Brain microvascular endothelial cell (primary cell): ENCODE data around the gene GALNT5.

Experiments used
- DNase-seq: peaks from one replicate; pipeline ENCODE4 v3.0.0-alpha.2; 2020
- H3K27ac ChIP-seq: fragments of 250-450 bp; sonication (Bioruptor Pico); 2 replicates; pipeline ENCODE4 v1.5.1; 2020; ENCODE audit warnings: mild to moderate bottlenecking, moderate library complexity
- H3K27me3 ChIP-seq: fragments of 250-450 bp; sonication (Bioruptor Pico); replicated peaks from 2 replicates; pipeline ENCODE4 v1.5.1; 2020; ENCODE audit warnings: mild to moderate bottlenecking
- H3K36me3 ChIP-seq: fragments of 250-450 bp; sonication (Bioruptor Pico); replicated peaks from 2 replicates; pipeline ENCODE4 v1.5.1; 2020; ENCODE audit warnings: mild to moderate bottlenecking
- H3K4me3 ChIP-seq: 2 replicates; pipeline ENCODE4 v1.5.1; 2011; ENCODE audit warnings: low read depth, mild to moderate bottlenecking, control low read depth, low read length, moderate library complexity
- in situ Hi-C: cut with HindIII; loops from 2 replicates; pipeline ENCODE4 v1.10.0; 2017; ENCODE audit warnings: low sequenced_read_pairs, low pct_ligation_motif_present
- TF ChIP-seq, protein P1 (sequence below): IDR thresholded peaks from 2 replicates; pipeline ENCODE4 v1.5.1; 2011; ENCODE audit warnings: low read depth, mild to moderate bottlenecking, moderate library complexity, low read length, control low read depth, inconsistent platforms; ENCODE audit errors: missing control alignments

The GALNT5 gene

DNA sequence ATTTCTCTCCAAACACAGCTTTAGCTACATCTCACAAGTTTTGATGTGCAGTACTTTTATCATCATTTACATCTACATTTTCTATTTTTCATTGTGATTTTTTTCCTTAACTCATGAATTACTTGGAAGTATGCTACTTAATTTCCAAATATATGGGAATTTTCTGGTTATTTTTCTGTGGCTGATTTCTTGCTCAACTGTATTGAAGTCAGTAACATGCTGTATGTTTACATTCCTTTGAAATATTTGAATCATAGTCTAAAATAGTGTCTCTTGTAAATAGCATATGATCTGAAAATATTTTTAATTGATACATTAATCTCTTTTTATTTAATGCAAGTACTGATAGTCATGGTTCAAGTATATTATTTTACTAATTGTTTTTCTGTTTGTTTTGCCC, 26.0 kb upstream of the GALNT5 start:
- no peak overlapping the region for H3K4me3 ChIP-seq
- in situ Hi-C loops = no loop called here

DNA sequence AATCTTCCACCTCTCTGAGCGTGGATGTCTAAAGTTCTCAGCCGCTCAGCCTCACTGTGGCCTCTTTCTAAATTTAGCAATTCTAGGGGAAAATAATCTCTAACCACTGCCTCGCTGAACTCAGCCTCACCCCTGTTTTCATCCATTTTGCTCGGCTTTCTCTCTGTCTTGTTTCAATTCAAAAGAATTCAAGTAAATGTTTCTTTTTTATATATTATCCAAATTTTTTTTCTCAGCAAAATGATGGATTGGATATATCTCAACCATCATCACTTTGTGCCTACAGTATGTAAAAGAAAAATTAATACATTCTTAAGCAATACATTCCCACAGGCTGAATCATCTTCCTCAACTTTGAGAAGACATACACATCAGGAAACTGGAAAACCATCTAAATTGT, 24.0 kb upstream of the GALNT5 start:
- H3K27ac ChIP-seq = peak overlapping the region; percentile 80
- H3K4me3 ChIP-seq = no peak overlapping the region
- in situ Hi-C loops = no loop called here
- H3K36me3 ChIP-seq = no peaks in the 10 kb centered on the region
- TF ChIP-seq, protein P1, sequence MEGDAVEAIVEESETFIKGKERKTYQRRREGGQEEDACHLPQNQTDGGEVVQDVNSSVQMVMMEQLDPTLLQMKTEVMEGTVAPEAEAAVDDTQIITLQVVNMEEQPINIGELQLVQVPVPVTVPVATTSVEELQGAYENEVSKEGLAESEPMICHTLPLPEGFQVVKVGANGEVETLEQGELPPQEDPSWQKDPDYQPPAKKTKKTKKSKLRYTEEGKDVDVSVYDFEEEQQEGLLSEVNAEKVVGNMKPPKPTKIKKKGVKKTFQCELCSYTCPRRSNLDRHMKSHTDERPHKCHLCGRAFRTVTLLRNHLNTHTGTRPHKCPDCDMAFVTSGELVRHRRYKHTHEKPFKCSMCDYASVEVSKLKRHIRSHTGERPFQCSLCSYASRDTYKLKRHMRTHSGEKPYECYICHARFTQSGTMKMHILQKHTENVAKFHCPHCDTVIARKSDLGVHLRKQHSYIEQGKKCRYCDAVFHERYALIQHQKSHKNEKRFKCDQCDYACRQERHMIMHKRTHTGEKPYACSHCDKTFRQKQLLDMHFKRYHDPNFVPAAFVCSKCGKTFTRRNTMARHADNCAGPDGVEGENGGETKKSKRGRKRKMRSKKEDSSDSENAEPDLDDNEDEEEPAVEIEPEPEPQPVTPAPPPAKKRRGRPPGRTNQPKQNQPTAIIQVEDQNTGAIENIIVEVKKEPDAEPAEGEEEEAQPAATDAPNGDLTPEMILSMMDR = no peak
- DNase-seq = peak; percentile 58
- no peaks in the 10 kb centered on the region for H3K27me3 ChIP-seq

More for the DNA sequence above, 26.0 kb upstream of the GALNT5 start:
- Histone ChIP-seq H3K27ac (no peak overlapping the region), H3K27me3 (no peaks in the 10 kb centered on the region), H3K36me3 (no peaks in the 10 kb centered on the region)
- DNase-seq = no peak
- TF ChIP-seq, protein P1 = no peak

DNA sequence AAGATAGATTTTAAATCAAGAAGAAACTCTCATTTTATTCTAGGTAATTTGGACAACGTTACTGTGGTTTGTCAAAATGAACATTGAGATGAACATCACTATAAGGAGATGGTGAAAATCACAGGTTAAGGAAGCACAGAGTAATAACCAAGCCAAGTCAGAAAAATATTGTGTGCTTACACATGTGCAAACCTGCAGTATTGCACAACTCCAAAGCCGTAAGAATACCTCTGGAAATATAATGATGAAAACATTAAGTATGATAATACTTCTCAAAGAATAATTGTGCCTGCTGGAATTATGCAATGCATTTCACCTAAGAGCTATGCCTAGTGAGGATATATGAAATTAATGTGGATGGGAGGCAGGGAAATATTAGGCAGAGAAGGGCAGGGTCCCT, 21.1 kb upstream of the GALNT5 start:
- Histone ChIP-seq H3K27ac (no peak overlapping the region), H3K27me3 (no peaks in the 10 kb centered on the region), H3K4me3 (no peak overlapping the region), H3K36me3 (no peaks in the 10 kb centered on the region)
- DNase-seq = no peak
- TF ChIP-seq, protein P1 = no peak
- in situ Hi-C loops = no loop called here

DNA sequence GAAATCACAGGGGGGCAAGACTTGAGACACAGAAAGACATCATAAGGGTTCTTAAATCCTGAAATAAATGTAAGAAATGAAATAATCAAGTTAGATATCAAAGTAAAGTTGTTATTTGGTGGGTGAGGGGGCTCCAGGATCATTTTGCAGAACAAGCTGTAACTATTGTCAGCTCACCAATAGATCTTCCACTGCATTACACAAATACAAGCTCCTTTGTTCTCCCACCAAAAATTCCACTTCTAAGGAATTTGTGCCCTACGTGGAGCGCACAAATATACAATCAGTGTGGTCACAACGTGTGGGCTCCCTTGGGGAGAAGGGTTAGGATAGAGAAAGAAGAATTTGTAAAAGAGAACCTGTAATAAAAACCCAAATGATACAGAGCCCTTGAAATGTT, 19.2 kb upstream of the GALNT5 start:
- H3K27ac ChIP-seq = no peak overlapping the region
- TF ChIP-seq, protein P1 = no peak
- in situ Hi-C loops = no loop called here

DNA sequence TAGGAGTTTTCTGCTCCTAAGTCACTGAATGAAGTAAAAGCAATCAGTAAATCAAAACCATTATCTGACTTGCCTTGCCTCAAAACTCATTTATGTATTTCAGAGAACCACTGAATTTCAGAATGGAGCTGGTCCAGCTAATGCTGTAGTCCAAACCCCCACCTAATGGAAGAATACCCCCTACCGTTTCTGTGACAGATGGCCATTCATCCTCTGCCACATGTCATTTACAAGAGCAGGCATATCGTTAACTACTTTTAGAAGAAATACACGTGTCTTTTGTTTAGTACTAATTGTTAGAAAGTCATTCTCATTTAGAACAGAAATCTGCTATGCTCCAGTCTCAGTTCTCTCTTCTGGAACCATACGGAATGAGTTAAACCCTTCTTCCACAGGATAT, 12.8 kb upstream of the GALNT5 start:
- in situ Hi-C loops = no loop called here
- Histone ChIP-seq H3K27me3 (no peaks in the 10 kb centered on the region), H3K27ac (peak overlapping the region; percentile 95), H3K4me3 (no peak overlapping the region), H3K36me3 (no peaks in the 10 kb centered on the region)
- TF ChIP-seq, protein P1 = no peak
- no peak for DNase-seq

More for the DNA sequence above, 19.2 kb upstream of the GALNT5 start:
- Histone ChIP-seq H3K36me3 (no peaks in the 10 kb centered on the region), H3K4me3 (no peak overlapping the region), H3K27me3 (no peaks in the 10 kb centered on the region)
- no peak for DNase-seq

DNA sequence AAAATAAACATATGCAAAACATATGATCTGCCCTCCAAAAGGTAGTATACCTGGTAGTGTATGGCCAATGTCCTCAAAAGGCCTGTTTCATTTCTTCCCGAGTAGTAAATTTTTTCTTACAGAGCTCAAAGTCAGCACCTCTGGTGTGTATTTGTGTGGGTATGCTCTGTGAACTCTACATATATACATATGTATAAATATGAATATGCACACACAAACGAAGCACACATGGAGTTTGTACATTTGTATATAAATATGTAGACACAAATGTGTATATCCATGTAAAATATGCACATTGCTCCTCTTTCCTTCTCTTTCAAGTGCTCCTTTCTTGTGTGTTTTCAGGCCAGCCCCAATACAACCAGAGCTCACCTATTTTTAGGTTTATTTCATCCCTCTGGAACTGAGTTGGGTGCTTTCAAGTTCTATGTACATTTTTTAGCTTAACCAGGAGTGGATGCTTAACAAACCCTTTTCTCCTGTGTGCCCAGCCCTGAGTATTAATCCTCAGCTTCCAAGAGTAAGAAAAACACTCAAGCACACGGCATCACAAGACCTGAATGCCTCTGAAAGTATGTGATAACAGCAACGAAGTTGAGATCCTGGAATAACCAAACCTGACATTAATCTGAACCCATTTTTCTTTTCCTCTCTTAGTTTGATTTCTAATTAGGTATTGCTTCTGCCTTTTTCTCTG, 12.2 kb upstream of the GALNT5 start:
- Histone ChIP-seq H3K4me3 (no peak overlapping the region), H3K36me3 (no peaks in the 10 kb centered on the region), H3K27ac (peak overlapping the region; percentile 95), H3K27me3 (no peaks in the 10 kb centered on the region)
- no peak for DNase-seq
- TF ChIP-seq, protein P1 = no peak
- in situ Hi-C loops = no loop called here
